ENCODE data around the gene DRICH1.

- TF ChIP-seq POLR2A (IDR thresholded peaks at IDR 0.05): no peak
- no peak for TF ChIP-seq CTCF (IDR thresholded peaks at IDR 0.05)
- no peak for TF ChIP-seq POLR2AphosphoS5 (IDR thresholded peaks at IDR 0.05)
- TF ChIP-seq EP300 (IDR thresholded peaks at IDR 0.05): no peak
These were observed 20.2 kb upstream of the DRICH1 start for GRCh38 chr22:23652286-23652685.
